Hematopoietic multipotent progenitor cell treated with erythropoietin and hydrocortisone succinate and interleukin-3 and kit ligand, for 17 days (in vitro differentiated cells): ENCODE data around the gene PGAM1.
A peak's percentile ranks its signal among the peaks of the same experiment; 100 is the strongest.
"Not testable (repeated sequence)": the region's sequence is repeated elsewhere in the genome, so short reads cannot be mapped to it uniquely, and the experiment has no call there.

Source experiments
- DNase-seq: peaks from one replicate; pipeline ENCODE4 v3.0.0-alpha.2; 2015; ENCODE audit warnings: low spot score

The PGAM1 gene

DNA sequence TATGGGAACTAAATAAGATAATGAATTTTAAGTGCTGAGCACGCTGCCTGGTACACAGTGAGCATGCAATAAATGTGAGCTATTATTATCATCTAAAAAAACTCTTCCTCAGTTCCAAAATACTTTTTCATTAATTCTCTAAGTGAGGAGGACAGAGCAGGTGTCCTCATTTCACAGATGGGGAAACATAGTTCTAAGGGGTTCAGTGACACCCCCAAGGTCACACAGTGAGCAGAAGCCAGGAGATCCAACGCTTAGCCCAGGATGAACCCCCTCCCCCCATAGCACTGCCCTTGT lies 18.1 kb upstream of the PGAM1 start:
- DNase-seq, result no peak

DNA sequence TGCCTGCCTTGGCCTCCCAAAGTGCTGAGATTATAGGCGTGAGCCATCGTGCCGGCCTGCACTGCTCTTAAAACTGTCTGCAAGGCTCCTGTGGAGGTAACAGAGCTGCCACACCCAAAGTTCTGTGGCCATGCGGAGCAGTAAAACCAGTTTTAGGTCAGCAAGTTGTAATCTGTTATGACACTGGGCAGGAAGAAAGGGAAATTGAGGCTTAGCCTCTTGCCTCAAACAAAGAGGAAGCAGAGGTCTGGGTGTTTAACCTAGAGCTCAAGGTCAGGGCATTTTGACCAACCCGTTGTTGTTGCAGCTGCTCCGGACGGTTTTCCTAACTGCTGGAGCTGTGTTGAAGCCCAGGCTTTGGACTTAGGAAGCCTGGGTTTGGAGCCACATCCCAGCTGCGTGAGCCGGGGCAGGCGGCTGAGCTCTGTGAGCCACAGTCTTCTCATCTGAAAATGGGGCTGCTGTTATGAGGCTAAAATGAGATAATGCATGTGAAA lies 17.4 kb upstream of the PGAM1 start:
- DNase-seq, result no peak

DNA sequence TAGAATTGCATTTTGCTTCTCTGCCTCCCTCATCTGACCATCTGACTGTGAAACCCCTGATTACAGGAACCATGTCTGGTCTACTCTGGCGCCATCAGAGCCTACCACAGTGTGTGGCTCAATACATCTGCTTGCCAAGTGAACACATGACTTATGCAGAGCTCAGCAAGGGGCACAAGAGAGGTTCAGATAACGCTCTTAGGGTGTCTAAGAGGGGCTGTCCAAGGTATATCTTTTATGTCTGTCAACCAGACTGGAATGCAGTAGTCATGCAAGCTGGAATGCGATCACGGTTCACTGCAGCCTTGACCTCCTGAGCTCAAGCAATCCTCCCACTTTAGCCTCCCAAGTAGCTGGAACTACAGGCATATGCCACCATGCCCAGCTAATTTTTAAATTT lies 14.6 kb upstream of the PGAM1 start:
- no peak for DNase-seq

DNA sequence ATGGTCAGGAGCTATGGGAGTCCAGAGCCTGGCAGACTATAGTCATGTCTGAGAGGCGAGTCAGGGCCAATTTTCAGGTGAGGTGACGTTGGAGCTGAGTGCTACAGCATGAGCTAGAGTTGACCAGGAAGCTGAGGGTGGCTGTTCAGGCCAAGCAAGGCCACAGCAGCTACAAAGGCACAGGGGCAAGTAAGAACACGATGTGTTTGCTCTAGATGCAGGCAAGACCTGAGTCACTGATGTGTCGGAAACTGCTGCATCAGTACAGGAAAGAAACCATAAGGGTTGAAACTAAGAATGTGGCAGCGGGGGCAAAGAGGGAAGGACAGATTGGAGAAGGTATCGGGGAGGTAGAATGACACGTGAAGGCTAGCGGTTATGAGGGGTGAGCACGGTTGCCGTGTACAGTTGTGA lies 13.1 kb upstream of the PGAM1 start:
- DNase-seq, result no peak

DNA sequence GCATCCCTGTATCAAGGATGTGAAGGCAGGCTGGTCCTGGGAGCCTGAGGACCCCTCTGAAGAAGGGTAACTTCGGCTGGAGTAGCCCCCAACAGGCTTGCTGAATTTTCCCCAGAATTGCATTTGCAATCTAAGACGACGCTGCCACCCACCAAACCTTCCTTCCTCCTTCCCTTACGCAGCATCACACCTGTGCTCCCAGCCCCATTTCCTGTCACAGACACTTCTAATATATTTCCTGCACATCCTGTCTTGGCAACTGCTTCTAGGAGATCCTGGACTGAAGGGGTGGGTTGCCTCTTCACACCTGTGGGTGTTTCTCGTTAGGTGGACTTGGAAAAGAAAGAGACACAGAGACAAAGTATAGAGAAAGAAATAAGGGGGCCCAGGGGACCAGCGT lies 9.4 kb upstream of the PGAM1 start:
- no peak for DNase-seq

DNA sequence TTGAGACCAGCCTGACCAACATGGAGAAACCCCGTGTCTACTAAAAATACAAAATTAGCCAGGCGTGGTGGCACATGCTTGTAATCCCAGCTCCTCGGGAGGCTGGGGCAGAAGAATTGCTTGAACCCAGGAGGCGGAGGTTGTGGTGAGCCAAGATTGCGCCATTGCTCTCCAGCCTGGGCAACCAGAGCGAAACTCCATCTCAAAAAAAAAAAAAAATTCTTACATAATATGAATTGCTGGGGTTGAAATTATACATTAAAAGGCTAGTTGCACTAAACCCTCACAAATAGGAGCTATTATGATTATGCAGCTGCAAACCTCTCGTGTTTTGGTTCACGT lies 2.3 kb upstream of the PGAM1 start:
- DNase-seq, result not testable (repeated sequence)

DNA sequence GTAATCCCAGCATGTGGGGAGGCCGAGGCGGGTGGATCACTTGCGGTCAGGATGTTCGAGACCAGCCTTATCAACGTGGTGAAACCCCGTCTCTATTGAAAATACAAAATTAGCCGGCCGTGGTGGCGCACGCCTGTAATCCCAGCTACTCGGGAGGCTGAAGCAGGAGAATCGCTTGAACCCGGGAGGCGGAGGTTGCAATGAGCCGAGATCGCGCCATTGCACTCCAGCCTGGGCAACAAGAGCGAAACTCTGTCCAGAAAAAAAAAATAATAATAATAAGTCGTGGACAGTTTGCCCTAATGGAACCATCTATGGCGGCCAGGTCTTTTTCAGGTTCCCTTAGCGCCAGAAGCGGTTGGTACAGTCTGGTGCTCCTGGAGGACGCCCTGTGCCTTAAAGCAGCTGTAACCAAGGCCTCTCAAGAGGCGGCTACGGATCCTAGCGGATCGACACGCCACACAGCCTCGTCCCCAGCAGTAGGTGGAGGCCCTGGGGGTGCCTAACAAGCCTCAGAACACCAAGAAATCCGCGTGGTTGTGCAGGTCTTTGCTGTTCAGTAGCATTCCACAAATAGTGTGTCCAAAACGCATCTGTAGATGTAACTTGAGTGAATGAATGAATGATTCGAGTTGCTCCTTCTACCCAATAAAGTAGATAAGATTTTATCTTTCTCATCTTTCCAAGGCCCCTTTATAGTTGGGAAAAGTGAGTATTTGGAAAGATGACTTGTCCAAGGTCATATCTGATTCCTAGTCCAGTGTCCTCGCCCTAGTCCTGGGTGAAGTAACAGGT lies 982 bp downstream of the PGAM1 start:
- DNase-seq, result no peak

DNA sequence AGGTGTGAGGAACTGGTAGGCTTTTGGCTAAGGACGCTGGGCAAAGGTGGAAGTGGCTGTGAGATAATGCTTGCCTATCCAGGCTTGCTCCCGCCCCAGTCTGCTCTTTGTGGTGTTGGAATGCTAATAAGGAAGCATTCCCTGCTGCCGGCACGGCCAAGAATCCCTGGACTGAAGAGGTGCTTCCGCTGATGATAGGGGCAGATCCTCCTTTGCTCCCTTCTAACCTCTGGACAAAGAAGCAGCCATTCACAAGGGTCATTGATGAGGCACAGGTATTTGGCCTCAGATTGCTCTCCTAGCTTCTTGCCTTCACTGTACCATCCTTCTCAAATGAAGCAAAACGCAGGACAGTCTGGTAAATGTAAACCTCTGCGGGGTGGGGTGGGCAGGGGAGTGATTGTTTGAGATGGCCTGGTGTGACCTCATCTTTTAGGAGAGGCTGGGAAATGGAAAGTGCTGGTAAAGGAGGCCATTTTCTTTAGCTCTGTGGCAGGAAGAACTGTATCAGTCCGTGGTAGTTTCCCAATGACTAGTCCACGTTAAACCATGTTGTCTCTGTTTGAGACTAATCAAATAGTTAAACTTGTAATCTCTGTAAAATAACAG lies 1.7 kb downstream of the PGAM1 start:
- DNase-seq, result no peak

DNA sequence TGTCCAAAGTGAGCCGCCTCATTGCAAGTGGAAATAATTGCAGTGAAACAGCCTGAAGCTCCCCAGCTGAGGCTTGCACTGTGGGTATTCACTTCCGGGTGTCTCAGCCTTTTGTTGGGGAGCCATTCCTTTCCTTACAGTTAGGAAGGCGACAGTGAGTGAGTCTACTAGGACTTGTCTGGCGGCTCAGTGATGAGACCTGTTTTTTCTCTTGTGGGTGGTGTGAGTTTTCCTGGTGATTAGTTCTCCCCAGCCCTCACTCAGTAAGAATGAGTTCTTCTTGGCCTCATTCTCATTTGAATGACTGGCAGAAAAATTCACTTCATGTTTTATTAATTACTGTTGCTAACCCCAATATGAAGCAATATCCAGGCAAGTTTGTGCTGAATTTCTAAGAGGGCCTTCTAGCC lies 2.6 kb downstream of the PGAM1 start:
- no peak for DNase-seq

DNA sequence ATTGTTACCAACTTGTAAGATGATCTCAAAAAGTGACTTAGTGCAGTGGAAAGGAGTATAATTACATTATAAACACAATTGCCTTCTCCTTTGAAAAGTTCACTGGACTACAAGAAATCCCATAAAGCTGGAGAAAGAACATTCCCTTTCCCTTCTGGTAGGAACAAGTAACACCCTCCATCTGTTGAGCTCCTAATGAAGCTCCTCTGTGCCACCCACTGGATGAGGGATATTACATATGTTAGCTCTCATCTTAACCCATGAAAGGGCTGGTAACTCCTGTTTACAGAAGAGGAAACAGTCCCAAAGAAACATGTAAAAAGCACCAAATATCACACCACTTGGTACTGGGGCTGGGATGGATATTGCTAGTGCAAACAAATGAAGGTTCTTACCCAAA lies 8.1 kb downstream of the PGAM1 start:
- DNase-seq, result no peak

DNA sequence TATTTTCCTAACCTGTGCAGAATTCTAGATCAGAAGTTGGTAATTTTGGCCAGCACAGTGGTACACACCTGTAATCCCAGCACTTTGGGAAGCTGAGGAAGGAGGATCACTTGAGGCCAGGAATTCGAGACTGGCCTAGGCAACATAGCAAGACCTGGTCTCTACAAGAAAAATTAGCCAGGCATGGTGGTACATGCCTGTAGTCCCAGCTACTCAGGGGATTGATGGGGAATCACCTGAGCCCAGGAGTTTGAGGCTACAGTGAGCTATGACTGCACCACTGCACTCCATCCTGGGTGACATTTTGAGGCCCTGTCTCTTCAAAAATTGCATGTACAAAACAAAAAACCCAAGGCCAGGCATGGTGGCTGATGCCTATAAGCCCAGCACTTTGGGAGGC lies 8.6 kb downstream of the PGAM1 start:
- no peak for DNase-seq

DNA sequence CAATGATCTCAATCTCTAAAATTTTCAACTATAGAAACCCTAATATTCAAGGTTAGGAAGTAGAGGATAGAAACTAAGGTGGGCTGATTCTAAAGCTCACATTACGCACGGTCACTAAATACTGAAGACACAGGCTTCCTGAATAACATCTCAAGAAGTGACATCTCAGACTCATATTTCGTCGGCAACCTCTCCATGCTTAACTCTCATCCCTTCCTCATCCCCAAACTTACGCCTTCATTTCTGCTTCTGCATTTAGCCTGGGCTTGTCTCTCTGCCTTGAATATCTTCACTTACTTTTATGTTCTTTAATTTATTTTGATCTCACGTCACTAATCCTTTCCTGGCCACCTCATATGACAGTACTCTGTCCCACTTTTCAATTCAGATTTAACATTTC lies 9.2 kb downstream of the PGAM1 start:
- DNase-seq, result no peak

DNA sequence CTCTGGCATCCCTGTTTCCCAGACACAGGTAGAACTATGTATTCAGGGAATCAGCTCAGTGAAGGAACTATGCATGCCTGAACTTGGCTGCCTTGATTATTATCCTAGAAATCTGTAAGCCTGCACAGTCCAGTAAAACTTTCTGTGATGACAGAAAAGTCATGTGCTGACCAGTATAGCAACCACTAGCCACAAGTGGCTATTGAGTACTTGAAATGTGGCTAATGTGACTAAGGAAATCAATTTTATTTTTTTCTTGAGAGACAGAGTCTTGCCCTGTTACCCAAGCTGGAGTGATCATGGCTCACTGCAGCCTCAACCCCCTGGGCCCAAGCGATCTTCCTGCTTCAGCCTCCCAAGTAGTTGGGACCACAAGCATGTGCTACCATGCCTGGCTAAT lies 16.3 kb downstream of the PGAM1 start:
- no peak for DNase-seq

DNA sequence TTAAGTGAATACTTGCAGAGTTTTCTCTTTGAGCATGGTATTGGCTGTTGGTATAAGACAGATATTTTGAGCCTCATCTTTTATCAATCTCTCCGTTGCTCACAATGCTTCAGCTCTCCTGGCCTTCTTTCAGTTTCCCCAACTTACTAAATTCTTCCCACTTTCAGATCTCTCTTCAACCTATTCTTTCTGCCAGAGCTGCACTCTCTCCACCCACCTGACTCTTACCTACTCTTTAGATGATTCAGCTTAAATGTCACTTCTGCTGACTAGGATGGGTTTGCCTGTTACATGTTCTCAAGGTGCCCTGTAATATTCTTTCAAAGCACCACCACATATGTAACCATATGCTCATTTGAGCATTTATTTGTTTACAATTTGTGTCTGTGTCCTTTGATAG lies 18.2 kb downstream of the PGAM1 start:
- DNase-seq, result no peak

DNA sequence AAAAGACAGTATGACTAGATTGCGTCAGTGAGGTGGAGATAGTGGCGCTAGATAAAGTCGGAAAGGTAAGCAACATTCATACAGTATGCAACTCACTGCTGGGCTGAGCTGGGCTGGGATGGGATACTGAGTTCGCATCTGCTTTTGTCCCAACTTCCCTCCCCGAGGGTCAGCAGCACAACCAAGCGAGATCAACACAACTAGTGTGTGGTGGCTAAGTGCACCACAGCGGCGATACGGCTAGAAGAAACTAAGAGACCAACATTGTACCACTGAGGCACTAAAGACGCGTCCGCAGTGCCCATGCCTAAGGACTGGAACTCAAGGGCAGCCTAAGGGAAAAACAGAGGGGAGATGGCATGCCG lies 19.3 kb downstream of the PGAM1 start:
- DNase-seq, result peak; percentile 14

DNA sequence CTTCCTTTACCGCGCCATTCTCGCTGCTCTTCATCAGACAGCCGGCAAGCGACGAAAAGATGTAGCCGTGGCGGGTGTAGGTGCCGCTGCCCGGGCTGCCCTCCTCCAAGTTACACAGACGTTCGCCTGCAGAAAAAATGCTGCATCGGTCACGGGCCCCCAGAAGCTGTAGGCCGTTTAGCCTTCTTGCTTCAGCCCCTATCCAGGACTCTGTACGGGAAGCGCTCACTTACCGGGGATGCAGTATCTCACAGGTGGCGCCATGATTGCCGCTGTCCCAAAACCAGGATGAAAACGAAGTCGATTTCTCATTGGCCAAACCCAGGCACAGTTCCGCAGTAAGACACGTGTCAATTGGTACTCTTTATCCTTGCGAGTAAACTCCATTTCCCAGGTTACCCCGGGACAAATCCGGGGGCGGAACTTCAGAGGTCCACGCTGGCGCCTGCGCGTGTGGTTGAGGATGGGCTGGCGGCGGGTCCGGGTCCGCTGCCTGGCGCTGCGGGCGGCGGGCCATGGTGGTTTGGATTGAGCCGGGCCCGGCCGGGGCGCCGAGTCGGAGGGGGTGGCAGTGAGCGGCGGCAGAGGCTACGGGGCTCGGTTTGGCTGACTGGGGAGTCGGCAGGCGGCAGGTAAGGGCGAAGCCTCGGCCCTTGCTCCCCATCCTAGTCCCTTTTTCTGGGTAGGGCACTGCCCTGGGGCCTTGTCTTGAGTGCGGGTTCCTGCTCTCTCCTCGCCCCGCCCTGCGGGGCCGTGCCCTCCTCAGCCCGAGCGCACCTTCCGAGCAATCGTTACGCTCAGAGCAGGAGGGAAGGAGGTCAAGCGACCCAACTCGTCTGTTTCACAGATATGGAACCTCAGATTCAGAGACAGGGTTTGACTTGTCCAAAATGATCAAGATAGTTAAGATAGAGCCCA lies 20.0 kb downstream of the PGAM1 start, which contains the start of the genes EXOSC1 and ZDHHC16:
Gene EXOSC1, minus strand, starts transcription at position 285 of the 918 bp plus-strand sequence. Its CDS starts 21 bp downstream, at position 264.
Gene ZDHHC16, plus strand, starts transcription at position 454 of the 918 bp plus-strand sequence. CDS start 5,501 bp downstream, outside the sequence.
- peak; percentile 90 for DNase-seq

DNA sequence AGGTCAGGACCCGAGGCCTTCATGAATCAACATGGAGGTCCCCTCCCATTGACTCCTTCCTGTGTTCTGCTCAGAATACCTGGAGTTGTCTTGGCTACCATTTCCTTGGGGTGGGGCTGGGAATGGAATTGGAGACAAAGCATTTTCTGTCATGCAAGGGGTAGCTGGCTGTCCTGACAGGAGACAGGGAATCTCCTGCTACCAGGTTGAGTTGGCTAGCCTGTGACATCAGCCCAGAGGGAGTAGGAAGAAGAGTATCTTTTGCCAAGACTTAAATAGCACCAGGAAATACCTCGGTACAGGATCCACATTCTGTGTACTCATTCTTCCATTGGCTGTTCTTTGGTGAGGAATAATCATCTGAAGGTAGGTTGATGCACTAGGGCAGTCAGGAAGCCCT lies 24.8 kb downstream of the PGAM1 start:
- no peak for DNase-seq

DNA sequence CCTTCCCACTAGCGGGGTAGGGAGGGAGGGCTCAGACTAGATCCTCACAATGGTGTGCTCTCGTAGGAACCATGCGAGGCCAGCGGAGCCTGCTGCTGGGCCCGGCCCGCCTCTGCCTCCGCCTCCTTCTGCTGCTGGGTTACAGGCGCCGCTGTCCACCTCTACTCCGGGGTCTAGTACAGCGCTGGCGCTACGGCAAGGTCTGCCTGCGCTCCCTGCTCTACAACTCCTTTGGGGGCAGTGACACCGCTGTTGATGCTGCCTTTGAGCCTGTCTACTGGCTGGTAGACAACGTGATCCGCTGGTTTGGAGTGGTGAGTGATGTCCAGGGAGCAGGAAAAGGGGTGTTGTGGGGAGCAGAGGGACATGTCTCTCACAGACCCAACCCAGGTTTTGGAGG lies 25.6 kb downstream of the PGAM1 start:
- DNase-seq, result no peak

DNA sequence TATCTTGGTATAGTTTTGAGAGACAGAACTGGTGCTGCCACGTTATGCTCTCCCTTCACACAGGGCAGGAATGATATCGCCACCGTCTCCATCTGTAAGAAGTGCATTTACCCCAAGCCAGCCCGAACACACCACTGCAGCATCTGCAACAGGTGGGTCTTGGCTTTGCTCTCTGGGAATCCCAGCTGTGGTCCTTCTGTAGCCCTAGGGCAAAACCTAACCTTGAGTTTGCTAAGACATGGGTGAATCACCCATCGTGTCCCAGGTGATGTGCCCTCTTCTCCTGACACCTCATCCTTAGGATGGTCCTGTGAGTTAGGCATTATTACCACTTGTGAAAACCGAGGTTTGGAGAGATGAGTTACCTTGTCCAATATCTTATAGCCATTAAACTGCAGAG lies 26.4 kb downstream of the PGAM1 start:
- DNase-seq, result no peak

DNA sequence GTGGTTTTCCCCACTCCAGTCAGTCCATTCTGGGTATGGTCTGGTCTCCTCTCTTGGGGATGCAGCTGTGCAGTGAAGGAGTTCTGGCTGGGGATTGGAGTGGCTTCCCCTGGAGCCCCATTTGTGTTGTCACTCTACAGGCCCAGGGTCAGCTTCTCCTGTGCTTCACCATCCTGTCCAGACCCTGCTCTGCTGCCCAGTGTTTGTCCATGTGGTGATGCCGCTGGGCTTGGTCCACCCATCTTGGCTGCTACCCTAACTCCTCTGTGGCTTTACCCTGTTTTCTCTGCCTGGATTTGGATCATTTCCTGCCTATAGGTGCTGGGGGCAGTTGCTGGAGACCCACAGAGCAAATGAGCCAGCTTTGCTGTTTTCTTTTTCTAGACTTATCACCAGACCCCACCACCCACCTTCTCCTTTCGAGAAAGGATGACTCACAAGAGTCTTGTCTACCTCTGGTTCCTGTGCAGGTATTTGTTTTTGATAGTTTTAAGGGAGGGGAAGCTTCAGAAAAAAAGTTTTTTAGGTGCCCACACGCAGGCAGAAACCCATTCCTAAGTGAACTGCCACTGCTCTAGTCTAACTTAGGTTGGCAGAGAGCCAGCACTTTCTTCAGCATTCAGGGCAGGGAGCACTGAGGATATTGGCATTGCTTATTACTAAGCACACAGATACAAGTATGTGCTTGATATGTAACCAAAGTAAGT lies 28.5 kb downstream of the PGAM1 start:
- DNase-seq, result peak; percentile 32

DNA sequence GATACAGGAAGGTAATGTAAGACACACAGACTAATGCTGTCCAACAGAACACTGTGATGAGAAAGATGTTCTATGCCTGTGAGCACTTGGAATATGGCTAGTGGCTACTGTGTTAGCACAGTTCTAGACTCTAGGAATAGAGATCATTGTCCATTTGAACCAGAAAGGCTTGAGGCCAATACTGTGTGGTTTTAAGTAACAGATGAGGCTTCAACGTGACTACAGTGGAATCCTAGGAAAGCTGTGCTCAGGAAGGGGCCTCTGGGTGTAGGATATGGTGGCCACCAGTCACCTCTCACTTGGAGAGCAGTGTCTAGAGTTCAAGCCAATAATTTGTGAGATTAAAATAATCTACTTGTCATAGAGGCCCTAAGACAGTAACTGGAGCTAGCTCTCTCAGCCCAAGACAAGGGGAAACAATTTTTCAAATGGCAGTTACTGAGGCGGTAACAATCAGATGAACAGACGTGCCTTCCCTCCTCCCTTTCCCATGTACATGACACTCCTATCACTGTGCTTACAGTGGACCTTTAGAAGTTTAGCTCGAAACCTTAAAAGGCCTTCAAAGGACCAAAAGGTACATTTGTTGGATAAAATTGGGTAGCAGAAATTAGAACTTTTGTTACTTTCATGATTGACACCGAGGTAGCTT lies 30.2 kb downstream of the PGAM1 start:
- DNase-seq, result no peak

DNA sequence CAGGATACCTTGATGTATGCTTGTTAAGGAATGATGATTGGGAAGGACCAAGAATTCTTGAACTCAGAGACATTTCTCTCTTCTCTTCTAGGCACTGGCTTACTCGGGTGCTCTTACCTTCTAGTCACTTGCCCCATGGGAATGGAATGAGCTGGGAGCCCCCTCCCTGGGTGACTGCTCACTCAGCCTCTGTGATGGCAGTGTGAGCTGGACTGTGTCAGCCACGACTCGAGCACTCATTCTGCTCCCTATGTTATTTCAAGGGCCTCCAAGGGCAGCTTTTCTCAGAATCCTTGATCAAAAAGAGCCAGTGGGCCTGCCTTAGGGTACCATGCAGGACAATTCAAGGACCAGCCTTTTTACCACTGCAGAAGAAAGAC lies 30.7 kb downstream of the PGAM1 start:
- no peak for DNase-seq
